Activated naive CD4-positive, alpha-beta T cell treated with anti-CD3 and anti-CD28 coated beads, Interleukin-2, amount 50 U/mL, for 72 hours (primary cell): Measurements from ENCODE around the gene GRK4. TPM values are rescaled to one million over a fixed set of nuclear protein-coding genes. Genes with fewer than 3 reads are reported as not detected.
"Not testable (repeated sequence)": the region's sequence is repeated elsewhere in the genome, so short reads cannot be mapped to it uniquely, and the experiment has no call there.

Experiments used
- ATAC-seq, 2 donors: fragments of 150-1000 bp; cut with Tn5 transposase; 2 replicates each; pipeline ENCODE4 v1.10.0; 2021; ENCODE audit warnings: mild to moderate bottlenecking in 2 of 2, moderate library complexity in 2 of 2
- DNase-seq, 2 donors: peaks; one replicate each; pipeline ENCODE4 v3.0.0; 2021 to 2022; ENCODE audit warnings: low spot score in 2 of 2
- H3K27ac Mint-ChIP-seq, 2 donors: one replicate each; pipeline ENCODE4 v1.8.0; 2022; ENCODE audit warnings: mild to moderate bottlenecking in 2 of 2, mixed read lengths in 2 of 2
- H3K36me3 Mint-ChIP-seq, 2 donors: one replicate each; pipeline ENCODE4 v1.8.0; 2022; ENCODE audit warnings: mixed read lengths in 2 of 2
- H3K9me3 Mint-ChIP-seq, 2 donors: one replicate each; pipeline ENCODE4 v1.8.0; 2022; ENCODE audit warnings: mixed read lengths in 2 of 2
- total RNA-seq, 2 donors: library from RNA; stranded (reverse); gene quantifications; one replicate each; pipeline ENCODE4 v1.2.3, GENCODE V29; 2022

The GRK4 gene
- total RNA-seq, 2 donors from 2014 or later: 2.9 to 7.2 TPM

GRCh38 chr4:2945619-2946604, 17.5 kb upstream of the GRK4 start:
- Mint-ChIP-seq H3K36me3 (peaks cover 28 to 29% of the 10 kb centered on the region in 2 donors), H3K27ac (peak overlapping the region; percentile 43 to 61)
- not testable (repeated sequence) for H3K9me3 Mint-ChIP-seq, ATAC-seq, DNase-seq

- ATAC-seq (no peak), DNase-seq (no peak)
- H3K9me3 Mint-ChIP-seq: no peaks in the 10 kb centered on the region
- peaks cover 33 to 37% of the 10 kb centered on the region in 2 donors for H3K36me3 Mint-ChIP-seq
- H3K27ac Mint-ChIP-seq: peak overlapping the region; percentile 43 to 79
Measured at GRCh38 chr4:2946812-2947600, 16.4 kb upstream of the GRK4 start.

GRCh38 chr4:2947926-2948325, 15.4 kb upstream of the GRK4 start:
- no peak for DNase-seq
- ATAC-seq: no peak
- Mint-ChIP-seq H3K27ac (peak overlapping the region; percentile 41 to 71), H3K9me3 (no peaks in the 10 kb centered on the region), H3K36me3 (peaks cover 33 to 41% of the 10 kb centered on the region in 2 donors)

GRCh38 chr4:2948895-2949781, 14.2 kb upstream of the GRK4 start:
- H3K27ac Mint-ChIP-seq: peak overlapping the region; percentile 71 to 90
- H3K9me3 Mint-ChIP-seq: no peaks in the 10 kb centered on the region
- no peak for DNase-seq
- peaks cover 43 to 53% of the 10 kb centered on the region in 2 donors for H3K36me3 Mint-ChIP-seq
- ATAC-seq: peak; percentile 47 to 58

- Mint-ChIP-seq H3K9me3 (no peaks in the 10 kb centered on the region), H3K27ac (peak overlapping the region in 1 of 2 donors; percentile 90), H3K36me3 (peaks cover 43 to 53% of the 10 kb centered on the region in 2 donors)
- no peak for DNase-seq
- ATAC-seq: no peak
Measured at GRCh38 chr4:2949782-2950125, 13.6 kb upstream of the GRK4 start.

- Mint-ChIP-seq H3K9me3 (no peaks in the 10 kb centered on the region), H3K36me3 (peaks cover 39 to 54% of the 10 kb centered on the region in 2 donors), H3K27ac (peak overlapping the region; percentile 1 to 90)
- no peak for DNase-seq
- no peak for ATAC-seq
Measured at GRCh38 chr4:2950221-2950989, 13.0 kb upstream of the GRK4 start.

GRCh38 chr4:2953496-2953895, 9.9 kb upstream of the GRK4 start:
- ATAC-seq: no peak
- Mint-ChIP-seq H3K9me3 (no peaks in the 10 kb centered on the region), H3K27ac (peak overlapping the region; percentile 87 to 95), H3K36me3 (peaks cover 42 to 72% of the 10 kb centered on the region in 2 donors)
- DNase-seq: no peak

GRCh38 chr4:2954358-2955185, 8.8 kb upstream of the GRK4 start:
- peak; percentile 71 to 88 for DNase-seq
- peaks cover 38 to 71% of the 10 kb centered on the region in 2 donors for H3K36me3 Mint-ChIP-seq
- H3K9me3 Mint-ChIP-seq: no peaks in the 10 kb centered on the region
- H3K27ac Mint-ChIP-seq: peak overlapping the region; percentile 87 to 95
- peak; percentile 87 to 90 for ATAC-seq

- not testable (repeated sequence) for ATAC-seq, H3K9me3 Mint-ChIP-seq, DNase-seq
- Mint-ChIP-seq H3K36me3 (peaks cover 33 to 63% of the 10 kb centered on the region in 2 donors), H3K27ac (peak overlapping the region; percentile 60 to 87)
Measured at GRCh38 chr4:2955186-2956044, 8.0 kb upstream of the GRK4 start.

- Mint-ChIP-seq H3K9me3 (no peaks in the 10 kb centered on the region), H3K27ac (no peak overlapping the region)
- no peak for ATAC-seq
Measured at GRCh38 chr4:2958446-2958845, 4.9 kb upstream of the GRK4 start.

GRCh38 chr4:2960450-2960849, 2.9 kb upstream of the GRK4 start:
- ATAC-seq, DNase-seq, H3K9me3 Mint-ChIP-seq, H3K27ac Mint-ChIP-seq: not testable (repeated sequence)
- H3K36me3 Mint-ChIP-seq: peaks cover 35 to 41% of the 10 kb centered on the region in 2 donors

More at GRCh38 chr4:2958446-2958845, 4.9 kb upstream of the GRK4 start:
- peaks cover 35 to 49% of the 10 kb centered on the region in 2 donors for H3K36me3 Mint-ChIP-seq
- no peak for DNase-seq

- Mint-ChIP-seq H3K9me3 (no peaks in the 10 kb centered on the region), H3K36me3 (peaks cover 29 to 31% of the 10 kb centered on the region in 2 donors), H3K27ac (peak overlapping the region in 1 of 2 donors; percentile 95)
- DNase-seq: peak in 1 of 2 donors; percentile 35
- peak in 1 of 2 donors; percentile 32 for ATAC-seq
Measured at GRCh38 chr4:2961421-2961810, 2.0 kb upstream of the GRK4 start.

- DNase-seq: peak in 1 of 2 donors; percentile 78
- Mint-ChIP-seq H3K9me3 (no peaks in the 10 kb centered on the region), H3K36me3 (peaks cover 27 to 29% of the 10 kb centered on the region in 2 donors), H3K27ac (peak overlapping the region; percentile 95)
- ATAC-seq: peak; percentile 39 to 61
Measured at GRCh38 chr4:2961811-2962441, 1.4 kb upstream of the GRK4 start.
